ENCODE data around the gene ZNF750.
A peak's percentile ranks its signal among the peaks of the same experiment; 100 is the strongest.

ZNF750 gene

DNA sequence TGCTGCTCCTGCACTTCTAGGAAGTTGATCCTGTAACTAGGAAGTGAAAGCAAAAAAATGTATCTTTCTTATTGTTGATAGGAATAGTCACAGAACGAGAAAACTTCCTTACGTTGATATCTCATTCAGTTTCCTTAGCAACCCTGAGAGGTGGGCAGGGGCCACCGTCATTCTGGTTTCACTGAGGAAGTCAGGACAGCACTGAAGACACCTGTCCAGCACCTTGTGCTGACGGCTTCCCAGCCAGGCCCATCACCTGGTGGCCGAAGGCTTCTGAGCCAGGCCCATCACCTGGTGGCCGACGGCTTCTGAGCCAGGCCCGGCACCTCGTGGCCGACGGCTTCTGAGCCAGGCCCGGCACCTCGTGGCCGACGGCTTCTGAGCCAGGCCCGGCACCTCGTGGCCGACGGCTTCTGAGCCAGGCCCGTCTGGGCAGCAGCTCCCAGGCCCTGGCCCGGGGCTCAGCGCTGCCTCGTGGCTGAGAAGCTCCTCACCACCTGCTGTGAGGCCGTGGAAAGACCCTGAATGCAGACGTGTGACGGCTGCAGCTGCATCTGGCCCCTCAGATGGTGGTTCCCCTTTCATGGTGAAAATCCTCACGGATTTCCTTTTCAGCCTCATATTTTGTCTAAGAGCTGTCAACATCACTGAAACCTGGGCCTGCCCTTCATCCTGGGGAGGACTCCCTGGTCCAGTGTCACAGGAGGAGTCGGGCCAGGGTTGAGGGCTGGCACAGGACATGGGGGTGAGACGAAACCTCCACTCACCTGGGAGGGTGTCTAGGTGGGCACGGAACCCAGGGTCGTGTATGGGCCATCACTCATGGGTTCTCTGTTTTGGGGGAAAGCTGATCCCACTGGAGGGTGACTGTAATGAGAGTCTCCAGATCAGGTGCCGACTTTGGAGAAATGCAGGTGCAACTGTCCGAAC lies 33.0 kb upstream of the ZNF750 start:
- DNase-seq: no peak

DNA sequence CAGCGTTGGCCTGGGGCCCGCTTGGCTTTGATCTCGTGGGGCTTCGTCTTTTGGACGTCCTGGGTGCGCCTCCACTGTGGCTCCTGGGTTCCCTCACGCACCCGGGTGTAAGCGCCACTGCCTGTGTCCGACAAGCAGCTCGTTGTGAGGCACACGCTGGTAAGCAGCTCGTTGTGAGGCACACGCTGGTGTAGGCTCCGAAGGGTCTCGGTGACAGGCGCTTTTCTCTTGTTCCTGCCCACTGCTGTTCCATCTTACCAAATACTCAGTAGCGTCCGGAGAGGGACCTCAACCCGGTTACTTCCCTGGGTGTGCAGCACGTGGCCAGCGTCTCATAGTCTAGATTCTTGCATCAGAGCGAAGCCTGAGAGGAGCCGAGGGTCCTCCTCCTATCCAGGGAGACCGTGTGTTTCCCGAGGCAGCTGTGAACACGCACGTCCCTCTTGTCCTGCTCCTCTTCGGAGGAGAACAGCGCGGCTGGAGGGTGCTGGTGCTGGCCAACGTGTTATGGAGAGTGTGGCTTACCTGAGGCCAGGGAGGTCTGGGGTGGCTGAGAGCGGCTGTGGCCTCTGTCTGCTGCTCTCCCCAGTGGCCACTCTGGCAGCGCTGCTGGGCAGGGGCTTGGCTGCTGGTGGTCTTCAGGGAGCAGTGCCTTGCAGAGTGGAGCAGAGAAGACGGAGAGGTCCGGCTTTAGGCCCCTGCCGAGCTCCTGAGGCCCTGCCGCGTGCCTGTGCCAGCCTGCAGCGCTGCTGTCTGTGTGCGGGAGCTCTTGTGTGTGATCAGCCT lies 32.1 kb upstream of the ZNF750 start:
- DNase-seq: no peak

DNA sequence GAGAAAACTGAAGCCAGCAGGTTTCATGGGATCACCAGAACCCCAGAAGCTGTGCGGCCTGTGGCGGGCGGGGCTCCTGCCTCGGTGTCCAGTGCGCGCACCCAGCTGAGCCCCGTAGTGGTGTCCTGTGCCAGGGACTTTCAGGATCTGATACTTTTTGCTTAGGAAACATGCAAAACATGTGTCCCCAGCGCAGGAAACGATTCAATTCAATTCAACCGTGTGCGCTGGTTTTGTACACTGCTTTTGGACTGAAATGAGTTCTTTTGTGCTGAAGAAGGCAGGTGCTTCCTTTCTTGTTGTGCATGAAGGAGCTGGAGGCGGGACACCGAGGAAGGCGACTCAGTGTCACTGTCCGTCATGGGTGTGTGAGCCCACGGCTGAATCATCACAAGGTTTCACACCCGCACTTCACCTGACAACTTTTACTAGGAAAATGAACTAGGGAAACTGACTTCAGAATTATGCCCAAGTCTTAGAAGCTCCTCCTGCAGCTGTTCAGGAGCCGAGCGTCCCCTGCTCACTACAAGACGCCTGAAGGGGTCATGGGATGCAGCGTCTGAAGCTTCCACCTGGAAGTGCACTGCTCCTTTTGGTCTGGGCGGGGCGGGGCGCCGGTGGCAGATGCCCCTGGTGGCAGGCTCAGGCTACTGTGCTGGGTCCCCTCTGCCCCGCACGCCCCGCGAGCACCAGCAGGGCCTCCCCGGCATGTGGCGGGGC lies 31.4 kb upstream of the ZNF750 start:
- DNase-seq: no peak

DNA sequence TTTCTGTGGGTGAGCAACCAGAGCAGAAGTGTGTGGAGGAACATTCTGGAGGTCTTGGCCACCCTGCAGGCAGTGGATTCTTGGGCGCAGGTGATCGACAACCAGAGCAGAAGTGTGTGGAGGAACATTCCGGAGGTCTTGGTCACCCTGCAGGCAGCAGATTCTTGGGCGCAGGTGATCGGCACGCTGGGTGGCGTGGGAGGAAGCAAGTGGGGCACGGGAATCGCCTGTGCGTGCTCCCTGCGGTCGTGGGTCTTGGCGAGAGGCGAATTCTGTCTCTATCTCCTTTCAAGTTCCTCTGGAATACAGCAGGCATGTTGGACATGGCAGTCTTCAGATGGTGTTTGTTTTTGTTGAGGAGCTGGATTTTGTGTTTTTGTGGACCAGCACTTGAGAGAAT lies 30.7 kb upstream of the ZNF750 start:
- no peak for DNase-seq

DNA sequence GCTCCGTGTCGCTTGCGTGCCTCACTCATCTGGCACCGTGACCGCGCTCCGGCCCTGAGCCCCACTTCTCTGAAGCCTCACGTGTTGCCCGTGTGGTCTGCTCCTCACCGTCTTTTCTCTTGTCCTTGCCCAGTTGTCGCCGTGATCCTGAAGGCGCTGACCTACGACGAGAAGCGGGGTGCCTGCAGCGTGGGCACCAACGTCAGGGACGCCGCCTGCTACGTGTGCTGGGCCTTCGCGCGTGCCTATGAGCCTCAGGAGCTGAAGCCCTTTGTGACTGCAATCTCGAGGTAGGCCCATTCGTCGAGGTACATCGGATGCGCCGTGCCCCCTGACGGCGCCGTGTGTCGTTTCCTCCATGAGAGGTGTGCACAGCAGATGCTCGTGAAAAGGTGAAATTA lies 30.3 kb upstream of the ZNF750 start:
- DNase-seq: no peak

DNA sequence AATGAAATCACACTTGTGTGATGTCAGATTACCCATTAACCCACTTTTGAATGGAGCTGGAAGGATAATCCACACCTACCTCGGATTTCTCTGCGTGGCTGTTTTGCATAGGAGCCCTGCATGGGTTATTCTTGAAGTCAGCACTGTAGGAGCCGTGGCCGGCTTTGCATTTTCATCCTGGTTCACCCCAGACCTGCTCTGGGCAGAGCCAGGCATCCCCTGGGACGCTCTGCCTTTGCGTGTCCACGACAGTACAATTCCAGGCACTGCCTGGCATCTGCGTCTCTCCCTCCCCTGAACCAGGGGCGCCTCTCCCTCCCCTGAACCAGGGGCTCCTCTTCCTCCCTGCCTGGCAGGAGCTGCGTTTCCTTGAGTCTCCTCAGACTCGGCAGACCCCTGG lies 29.7 kb upstream of the ZNF750 start:
- no peak for DNase-seq

DNA sequence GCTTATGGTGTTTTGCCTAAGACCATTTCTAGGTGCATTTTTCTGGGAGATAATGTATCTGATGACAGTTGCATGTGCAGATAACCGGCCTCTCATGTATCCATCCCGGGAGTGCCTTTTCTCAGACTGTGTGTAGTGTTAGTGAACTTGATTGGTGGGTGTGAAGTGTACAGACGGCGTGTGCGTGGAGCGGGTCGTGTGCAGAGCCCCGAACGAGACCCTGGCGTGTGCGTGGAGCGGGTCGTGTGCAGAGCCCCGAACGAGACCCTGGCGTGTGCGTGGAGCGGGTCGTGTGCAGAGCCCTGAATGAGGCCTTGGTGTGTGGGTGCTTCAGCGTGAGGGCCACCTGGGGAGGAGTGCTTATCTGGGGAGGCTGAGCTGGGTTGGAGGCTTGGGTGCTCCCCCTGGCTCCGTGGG lies 28.9 kb upstream of the ZNF750 start:
- no peak for DNase-seq

DNA sequence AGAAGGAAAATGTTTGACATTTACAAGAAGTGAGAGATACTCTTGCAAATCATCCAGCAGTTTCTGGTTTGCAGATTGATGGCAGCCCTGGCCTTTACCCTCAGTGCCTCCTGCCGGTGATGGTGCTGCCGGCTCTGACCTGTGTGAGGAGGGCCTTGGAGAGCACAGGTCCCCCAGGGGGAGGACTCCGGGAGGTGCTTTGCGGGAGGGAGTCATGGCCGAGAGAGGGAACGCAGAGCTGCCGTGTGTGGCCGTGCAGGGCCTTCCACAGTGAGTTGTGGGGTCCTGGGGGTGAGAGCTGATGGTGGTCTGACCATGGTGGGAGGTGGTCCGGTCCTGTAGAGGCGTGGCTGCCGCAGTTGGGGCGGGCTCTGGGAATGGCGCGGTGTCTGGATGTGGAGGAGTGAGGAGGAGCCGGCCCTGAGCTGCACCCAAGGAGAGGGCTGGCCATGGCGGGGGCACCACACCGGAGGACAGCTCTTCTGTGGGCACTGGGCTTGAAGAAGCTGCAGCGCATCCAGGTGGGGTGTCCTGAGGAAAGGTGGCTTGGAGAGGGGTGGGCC lies 28.0 kb upstream of the ZNF750 start:
- no peak for DNase-seq

DNA sequence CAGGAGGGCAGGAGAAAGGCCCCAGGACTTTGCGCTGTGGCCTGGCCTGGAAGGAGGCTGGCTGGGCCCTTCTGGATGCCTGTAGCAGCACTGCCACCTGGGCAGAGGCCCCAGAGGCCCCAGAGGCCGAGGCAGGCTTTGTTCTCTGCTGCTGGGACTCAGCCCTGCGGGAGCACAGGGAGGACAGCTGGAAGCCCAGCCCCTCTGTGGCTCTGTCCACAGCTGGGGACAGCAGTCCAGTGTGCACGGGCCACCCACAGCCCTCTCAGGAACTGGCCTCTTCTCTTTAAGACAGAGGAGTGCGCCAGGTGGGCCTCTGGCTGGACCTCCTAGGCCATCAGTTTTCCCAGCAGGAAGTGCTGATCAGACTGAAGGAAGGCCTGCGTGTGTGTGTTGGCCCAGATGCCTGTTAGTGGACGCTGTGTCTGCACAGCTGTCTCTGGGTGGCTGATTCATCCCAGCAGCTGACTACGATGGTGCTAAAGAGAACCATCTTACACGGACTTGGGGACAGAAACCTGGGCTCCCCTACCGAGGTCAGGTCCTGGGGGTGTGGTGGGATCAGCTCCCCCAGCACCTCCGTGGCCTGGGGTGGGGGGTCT lies 26.9 kb upstream of the ZNF750 start:
- no peak for DNase-seq

DNA sequence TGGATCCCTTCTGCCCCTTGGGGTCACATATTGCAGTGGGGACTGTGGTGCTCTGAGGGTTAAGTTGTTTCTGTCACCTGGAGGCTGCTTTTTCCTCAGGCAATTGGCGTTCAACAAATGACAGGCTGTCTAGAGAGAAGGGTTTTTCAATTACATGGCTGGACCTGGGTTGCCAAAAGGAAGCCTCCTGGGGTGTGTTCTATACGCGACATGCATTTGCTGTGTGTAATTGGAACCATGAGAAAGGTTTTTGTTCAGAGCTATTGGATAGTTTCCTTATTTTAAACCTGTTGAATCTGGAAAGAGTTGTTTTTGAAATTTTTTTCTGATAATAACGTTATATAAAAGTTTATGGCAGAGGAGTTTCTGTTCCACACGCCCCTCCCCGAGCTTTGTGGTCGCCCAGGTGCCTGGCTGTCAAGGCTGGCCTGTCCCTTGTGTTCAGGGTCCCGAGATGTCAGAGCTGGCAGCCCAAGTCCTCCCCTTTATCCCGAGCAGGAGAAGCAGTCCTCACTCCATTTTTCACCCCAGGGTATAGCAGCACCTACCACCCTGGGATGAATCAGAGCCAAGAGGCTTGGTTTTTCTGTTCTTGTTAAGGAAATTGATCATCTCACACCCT lies 26.1 kb upstream of the ZNF750 start:
- no peak for DNase-seq

DNA sequence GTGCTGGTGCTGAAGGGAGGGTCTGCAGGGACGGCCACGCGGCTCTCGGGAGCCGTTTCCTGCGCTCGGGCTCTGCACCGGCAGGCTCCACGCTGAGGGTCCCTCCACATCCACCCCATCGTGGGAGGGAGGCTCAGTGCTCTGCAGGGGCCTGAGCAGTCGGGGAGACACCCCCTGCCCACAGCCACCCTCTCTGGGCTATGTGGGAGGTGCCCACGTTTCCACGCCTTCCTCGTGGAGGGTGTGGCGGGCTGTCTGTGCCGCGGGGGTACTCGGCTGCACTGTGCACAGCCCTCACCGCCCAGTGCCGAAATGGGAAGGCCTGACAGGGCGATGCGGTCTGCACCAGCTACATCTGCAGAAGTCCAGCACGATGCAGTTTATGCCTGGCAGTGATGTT lies 25.5 kb upstream of the ZNF750 start:
- DNase-seq: no peak

DNA sequence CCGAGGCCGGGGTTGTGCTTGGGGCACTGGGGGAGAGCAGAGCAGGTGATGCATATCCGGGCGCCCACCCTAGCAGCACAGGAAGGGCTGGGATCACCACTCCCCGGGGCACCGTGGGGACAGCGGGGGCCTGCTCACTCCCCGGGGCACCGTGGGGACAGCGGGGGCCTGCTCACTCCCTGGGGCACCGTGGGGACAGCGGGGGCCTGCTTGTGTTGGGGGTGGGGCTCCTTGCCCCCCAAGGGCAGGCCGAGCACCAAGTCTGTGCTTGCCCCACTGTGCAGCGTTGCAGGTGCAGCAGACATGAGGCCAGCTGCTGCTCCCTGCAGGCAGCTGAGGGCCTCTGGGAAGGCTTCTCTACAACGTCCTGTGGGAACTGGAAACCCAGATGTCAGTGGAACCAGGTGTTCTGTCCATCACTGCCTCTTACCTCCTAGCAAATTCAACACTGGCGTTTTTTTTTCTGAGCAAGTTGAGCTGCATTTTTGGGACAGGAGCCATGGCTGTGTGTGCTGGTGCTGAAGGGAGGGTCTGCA lies 25.0 kb upstream of the ZNF750 start:
- no peak for DNase-seq

DNA sequence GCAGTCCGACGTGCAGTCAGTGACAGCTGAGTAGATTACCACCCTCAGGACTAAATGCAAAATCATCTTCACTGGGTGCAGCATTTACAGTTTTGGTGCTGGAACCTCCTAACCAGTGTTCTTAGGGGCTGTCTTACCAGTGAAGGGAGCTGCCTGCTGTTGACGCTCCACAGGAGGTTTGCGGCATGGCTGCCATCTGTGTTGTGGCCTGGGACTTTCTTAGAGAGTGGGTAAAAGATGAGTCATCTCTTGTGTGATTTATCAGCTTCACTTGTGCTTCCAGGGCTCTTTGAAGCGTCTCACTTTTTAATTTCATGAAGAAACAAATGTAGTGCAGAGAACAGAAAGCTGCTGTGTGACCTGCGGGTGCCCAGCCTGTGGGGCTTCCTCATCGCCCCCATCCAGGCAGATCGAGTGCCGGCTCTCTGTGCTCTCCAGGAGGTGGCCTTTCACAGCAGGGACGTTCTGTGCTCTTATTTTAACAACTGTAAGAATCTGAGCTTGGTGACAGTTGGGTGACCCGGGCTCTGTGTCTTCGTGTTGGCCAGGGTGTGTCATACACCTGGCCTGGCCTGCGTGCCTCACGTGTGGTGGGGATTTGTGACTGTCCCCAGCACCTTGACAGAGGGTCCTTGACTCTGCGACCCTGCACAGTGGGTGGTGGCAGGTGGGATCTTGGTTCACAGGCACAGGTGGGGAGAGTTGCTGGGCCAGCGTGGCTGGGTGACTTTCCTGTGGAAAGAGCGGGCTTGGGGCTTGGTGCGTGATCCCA lies 24.3 kb upstream of the ZNF750 start:
- peak; percentile 73 for DNase-seq

DNA sequence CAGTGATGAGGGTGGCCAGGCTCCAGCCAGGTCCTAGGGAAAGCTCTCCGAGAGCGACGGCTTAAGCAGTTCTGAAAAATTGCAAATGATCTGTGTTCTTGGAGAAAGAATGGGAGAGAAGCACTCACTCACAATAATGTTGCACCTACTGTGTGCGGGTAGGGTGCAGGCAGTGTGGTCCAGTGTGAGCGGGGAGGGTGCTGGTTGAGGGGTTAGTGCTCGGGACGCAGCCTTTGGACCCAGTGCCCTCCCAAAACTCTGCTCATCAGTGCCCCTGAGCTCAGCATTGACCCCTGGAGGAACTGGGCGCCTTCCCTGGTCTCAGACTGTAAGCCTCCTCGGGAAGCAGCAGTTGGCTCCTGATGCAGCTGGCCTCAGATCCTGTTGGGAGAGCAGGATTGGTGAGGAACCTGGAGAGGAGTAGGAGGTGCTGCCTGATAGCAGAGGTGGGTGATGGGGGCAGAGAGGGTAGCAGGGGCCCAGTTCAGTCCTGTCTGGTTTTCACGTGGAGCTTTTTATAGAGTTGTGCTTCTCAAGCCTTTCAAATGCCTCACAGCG lies 23.6 kb upstream of the ZNF750 start:
- no peak for DNase-seq

DNA sequence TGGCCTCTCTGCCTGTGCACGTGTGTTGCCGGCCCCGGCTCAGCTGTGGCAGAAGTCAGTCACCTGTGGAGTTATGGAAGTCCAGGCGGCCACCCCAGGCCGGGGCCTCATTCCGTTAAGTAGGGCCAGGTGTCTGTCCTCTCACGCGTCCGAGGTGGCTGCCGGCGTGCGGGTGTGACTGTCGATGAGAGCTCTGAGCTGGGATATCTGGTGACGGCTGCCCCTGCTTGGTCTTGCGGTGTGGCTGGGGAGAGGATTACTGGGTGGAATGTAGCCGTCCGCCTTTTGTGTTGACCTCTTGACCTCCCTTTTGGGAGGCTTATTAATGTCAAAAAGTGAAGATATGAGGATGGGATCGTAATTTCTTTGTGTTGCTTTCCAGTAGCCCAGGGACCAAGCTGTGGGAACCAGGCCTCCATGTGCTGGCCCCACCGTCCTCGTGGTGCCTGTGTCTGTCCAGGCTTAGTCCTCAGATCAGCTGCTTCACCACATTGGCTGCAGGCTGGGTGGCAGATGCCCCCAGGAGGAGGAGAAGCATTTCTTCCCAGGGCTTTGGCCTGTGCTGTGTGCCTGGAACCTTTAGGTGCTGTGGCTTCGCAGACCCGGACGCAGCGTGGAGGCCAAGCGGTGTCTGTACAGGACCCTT lies 23.0 kb upstream of the ZNF750 start:
- DNase-seq: no peak

DNA sequence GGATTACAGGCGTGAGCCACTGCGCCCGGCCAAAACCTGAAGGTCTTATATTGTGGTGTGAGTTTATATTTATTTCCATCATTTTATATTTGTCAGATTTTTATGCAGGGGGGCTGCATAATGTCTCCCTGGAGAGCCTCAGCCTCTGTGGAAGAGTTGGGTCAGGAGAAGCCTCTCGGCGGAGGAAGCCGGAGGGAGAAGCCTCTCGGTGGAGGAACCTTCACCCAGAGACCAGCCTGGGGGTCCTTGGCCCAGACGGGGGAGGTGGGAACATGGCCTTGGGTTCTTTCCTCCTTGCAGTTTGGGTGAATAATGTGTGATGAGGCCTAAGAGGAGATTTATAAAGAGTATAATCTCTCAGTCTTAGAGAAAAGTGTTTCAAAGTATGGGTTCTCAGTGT lies 22.4 kb upstream of the ZNF750 start:
- no peak for DNase-seq

DNA sequence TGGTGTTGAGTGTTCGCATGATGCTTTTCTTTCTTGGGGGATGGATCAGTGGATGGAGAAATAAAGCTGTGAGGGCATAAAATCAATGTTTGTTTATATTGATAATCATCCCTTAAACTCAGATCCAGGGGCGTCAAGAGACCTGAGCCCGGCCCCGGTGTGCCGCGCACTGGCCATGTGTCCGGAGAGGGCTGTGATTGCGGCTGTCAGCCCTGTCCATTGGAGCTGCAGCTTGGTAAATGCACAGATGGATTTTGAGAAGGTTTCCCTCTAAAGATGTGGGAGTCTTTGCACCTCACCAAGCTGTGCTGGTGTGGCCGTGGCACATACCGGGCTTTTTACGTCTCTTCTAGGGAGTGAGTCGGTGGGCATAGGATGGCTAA lies 21.6 kb upstream of the ZNF750 start:
- no peak for DNase-seq

DNA sequence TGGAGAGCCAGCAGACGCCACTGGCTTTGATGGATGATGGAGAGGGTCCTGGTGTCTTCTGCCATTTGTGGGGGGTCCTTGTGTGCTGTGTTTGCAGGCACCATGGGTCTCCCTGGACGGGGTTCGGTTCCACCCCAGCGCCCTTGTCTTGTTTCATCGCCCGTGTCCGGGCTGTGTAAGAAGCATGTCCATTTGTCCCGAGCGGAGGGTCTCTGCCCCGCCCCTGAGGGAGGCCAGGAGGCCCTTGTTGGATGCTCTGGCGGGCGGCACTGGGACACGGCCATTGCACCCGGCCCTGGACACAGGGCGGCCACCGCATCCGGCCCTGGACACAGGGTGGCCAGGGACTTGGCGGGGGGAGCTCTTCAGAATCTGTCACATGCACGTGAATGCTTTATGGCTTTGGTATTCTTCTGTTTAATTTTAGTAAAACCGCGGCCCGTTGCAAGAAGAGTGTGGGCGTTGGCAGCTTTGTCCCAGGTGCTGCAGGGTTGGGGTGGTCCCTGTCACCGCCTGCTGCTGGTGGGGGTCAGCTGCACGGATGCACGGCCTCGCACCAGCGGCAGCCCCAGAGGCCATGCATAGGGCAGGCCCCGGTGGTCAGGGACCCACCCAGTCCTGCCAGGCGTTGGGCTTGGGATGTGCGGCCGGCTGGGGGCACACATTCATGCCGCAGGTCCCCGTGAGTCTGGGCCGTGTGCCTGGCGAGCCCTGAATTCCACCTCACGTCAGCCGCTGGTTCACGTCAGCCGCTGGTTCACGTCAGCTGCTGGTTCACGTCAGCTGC lies 21.0 kb upstream of the ZNF750 start:
- no peak for DNase-seq

All from NCI-H2107 (cell line).